GM19240 (cell line): ENCODE measurements around the gene RNF212.

Source experiments
- DNase-seq: peaks from one replicate; pipeline ENCODE4 v3.0.0; 2011; ENCODE audit warnings: low spot score; ENCODE audit not compliant: insufficient read length

The RNF212 gene

DNA sequence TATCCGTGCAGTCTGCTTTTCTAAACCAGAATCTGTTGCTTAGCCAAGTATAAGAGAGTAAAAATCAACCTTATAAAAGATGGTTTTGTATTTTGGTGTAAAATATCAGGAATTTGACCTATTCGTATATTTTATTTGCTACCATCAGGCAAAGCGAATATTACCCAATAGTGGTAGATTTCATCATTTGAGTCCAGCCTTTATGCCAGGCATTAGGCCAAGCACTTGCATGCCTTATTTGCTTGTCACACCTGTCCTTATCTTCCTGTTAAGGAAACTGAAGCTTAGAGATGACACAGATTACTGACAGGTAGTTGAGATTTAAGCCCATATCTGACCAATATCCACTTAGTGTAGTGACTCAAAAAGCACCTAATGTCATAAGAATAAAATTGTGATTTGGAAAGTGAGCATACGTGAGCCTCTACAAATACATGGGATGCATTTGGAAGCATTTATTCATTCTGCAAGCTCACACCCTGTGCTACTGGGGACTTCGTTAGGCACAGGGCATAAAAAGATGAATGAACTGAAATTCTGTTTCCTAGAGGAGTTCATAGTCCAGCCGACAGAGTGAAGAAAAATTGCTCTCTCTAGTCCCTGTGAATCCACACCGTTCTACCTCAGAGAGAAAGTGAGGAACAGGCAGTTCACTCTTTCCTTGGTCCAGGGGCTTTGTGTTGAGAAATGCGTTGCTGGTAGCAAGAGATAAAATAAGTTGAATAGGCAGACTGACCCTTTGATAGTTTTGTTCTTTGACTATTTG lies 2.3 kb upstream of the RNF212 start:
- DNase-seq = no peak

DNA sequence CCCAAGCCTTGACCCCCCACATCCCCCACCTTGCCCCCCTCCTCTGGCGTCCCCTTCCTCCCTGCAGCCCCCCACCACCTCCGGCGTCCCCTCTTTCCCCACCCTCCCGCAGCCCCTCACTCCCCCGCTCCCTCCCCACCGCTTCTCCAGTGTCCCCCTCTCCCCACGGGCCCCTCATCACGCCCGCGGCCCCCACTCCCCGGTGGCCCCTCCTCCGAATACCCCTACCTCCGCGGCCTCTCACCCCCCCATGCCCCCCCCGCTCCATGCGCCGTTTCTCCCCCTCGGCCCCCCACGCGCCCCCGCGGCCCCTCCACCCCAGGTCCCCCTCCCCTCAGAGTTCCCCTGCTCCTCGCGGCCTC lies 562 bp downstream of the RNF212 start:
- DNase-seq = no peak

DNA sequence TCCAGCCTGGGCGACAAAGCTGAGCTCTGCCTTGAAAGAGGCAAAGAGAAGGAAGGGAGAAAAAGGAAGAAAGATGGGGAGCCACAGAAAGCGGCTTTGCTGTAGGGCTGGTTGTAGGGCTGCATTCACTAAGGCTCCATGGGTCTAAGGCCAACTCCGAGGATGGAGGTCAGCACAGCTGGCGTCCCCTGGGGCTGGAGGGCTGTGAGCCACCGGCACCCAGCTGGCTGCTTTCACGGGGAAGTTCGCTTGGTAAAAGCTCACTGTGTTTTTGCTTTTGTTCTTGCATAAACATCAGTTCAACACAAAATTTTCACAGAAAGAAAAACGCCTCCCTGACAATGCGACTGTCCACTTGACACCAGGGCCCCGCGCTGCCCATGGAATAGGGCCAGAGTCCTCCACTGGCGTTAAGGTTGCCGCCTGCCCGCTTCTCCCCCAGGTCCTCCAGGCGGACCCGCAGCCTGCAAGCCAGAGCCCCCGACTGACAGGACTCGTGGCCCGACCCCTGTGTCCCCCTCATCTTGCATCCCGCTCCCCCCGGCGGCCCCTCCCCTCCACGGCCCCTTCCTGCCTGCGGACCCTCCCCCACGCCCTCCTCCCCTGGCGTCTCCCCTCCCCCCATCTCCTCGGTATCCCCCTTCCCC lies 1.1 kb downstream of the RNF212 start:
- no peak for DNase-seq

DNA sequence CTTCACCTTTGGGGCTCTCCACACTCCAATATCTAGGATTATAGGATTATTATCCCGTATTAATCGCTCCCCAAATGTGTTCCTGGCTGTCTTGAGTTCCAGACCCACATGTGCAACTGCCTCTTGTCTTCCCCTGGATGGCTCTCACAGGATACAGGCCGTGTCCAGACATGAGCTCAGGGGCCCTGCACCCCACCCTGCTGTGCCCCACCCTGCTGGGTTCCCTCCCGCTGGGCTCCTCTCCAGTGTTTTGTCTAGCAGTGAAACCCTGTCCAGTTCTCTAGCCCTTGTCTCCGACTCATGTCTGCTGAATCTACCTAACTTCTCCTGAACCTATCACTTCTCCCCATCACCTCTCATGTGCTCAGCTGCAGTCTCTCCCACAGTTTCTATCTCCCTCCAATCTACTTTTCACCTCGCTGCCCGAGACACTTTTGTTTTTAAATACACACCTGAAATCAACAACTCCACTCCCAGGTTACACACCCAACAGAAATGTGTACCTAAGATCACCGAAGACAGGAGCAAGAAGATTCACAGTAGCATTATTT lies 2.0 kb downstream of the RNF212 start:
- no peak for DNase-seq

DNA sequence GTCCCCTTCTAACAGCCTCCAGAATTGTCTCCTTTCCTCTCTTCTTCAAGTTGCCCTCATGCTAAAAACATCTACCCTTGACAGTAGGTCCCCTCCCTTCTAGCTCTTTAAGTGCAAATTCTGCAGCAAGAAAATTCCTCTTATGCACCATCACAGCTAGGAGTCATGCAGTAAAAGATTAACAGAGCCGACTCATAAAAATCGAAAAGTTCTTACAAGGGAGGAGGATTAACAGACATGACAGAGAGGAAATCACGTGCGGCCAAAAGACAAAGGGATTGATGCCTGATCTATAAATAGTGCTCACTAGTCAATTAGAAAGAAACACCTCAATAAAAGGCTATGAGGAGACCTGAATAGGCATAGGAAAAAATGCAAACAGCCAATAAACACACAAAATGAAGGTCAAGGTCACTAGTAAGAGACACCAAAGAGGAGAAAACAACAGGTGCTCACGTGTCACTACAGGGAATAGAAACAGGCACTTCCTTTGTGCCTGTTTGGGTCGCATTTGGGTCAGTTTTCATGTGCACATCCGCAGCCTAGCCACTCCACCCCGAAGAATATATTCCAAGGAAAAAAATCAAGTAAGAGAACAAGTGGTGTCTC lies 3.4 kb downstream of the RNF212 start:
- no peak for DNase-seq

DNA sequence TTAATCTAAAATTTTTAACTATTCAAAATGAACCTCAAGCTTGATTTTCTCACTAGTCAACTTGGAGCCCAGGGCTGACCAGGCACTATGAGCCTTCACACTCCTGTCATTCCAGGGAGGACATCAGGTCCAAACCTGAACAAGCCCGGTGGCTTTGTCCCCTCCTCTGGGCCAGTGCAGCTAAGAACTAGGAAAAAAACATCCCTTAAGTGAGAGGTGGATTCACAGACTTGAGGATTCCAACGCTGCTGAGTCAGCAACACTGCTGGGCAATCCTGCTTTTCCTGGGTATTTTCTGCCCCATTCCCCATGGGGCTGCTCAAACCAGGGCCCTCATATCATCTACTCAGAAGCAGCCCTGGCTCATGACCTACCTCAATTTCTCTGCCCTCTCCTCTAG lies 4.0 kb downstream of the RNF212 start:
- no peak for DNase-seq

DNA sequence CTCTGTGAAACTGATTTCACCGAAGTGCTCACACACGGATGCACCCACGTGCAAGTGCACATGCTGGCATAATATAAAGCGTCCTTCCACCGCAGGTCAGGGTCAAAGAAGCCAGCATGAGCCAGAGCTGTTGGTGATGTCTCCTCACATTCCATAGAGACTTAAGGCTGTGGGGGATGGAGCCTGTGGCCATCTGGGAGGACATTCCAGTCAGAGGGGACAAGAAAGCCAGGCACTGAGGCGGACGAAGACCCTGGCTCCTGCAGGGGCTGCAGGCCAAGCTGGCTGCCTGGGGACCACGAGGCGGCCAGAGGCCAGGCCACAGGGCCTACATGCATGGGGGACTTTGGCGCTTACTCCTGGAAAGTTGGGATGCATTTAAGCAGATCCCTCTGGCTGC lies 7.7 kb downstream of the RNF212 start:
- DNase-seq = no peak

DNA sequence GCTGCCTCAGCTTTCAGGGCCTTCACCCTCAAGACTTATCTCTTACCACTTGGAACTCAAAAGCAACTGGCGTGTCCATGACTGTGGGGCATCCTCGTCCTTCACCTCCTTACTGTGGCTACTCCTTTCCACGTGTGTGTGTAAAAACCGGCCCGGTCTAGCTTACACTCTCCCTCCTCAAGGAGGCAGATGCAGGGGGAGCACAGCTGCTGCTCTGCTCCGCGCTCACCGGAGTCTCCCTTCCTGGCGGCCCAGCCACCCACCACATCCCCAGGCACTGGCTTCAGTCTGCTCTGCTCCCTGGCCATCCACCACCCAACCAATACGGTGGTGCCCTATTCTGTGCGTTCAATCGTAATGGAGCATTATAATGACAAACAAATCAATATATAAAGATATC lies 8.3 kb downstream of the RNF212 start:
- DNase-seq = no peak

DNA sequence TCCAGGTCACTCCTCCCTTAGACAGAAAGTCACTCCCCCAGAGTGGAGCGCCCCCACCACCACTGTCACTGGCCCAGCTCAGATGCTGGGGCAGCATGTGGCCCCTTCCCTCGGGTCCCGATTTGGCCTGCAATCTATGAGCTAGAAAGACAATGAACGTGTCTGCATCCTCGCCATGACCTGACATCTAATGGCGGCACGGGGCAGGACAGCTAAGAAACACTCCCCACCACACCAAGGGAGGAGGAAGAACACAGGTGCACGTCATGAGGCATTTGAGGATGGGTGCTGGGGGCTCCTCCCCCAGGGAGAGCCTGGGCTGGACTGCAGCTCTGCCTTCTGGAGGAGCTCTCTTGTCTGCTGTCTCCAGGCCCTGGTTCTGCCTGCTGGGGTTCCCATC lies 8.7 kb downstream of the RNF212 start:
- no peak for DNase-seq

DNA sequence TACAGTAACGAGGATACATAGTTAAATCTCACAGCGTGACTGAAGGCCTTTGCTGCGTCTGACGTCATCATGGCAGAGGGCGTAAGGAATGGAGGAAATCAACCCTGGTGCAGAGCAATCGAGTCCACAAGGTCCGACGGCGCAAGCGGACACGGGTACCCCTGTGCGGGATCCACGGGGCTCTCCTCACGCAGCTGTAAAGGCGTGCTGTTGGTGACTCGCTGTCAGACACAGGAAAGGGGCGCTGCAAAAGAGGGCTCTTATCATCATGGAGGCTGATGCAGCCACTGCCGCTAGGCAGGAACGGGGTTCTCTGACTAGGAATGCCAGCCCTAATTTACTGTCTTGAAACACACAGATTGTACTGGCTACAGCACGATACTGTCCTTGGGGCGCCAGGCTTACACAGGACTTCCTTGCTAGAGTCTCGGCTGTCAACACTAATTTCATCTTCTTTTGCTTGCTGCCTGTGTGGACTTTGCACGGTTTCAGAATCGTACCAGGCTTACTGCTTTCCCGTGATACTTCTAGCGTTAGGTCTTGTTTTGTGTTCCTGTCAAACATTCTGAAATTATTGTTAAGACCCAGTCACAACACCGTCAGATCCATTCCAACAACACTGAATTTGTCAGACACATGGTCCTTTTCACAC lies 13.6 kb downstream of the RNF212 start:
- DNase-seq = no peak

DNA sequence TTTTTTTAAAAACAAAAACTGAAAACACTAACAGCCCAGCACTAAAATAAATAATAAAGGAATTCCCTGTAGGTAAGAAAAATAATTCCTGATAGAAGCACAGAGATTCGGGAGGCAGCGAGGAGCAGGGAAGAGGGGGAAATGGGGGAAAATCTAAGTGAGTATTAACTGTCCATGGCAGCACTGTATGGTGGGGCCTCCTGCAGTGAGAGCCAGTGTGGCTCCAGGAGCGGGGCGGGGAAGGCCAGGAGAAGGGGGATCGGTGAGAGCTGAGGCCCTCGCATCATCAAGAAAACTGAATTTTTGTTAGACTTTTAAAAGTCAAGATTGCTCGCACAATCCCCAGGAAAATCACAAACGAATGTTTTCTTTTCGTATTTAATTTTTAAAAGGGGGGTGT lies 14.1 kb downstream of the RNF212 start:
- DNase-seq = no peak

DNA sequence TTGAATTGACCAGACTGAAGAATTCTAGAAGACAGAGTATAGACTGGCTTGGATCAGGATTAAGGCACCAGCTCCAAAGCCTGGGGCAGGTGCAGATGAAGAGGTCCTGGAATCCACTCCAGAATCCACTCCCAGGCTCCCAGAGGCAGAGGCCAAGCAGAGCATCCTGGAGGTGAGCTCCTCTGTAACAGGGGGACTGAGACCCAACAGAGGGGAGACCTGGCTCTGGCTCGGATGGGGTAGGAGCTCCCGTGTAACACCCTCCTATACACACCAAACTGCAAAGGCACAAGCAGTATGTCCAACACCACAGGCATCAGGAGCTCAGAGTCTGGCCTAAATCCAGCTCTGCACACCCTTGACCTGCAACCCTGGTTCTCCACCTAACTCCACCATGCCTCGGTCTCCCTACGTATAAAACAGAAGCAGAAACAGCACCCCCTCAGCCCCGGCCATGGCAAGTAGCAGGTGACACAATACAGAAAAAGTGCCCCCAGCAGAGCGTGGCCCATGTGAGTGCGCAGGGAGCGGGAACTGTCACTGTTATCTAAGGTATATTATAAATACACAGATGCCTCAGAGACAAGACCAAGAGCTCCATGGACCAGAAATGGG lies 14.9 kb downstream of the RNF212 start:
- DNase-seq = no peak

DNA sequence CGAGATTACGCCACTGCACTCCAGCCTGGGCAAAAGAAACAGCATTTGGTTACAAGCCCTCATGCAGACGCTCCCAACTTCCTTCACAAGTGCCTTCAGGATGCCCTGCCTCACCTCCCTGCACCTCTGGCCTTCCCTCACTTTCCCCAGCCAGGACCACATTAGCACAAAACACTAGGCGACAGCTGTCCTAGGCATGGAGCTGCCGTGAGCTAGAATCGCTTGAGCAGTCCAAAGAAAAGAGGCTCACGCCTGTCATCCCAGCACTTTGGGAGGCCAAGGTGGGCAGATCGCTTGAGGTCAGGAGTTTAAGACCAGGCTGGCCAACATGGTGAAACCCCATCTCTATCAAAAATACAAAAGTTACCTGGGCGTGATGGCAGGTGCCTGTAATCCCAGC lies 15.8 kb downstream of the RNF212 start:
- DNase-seq = no peak

DNA sequence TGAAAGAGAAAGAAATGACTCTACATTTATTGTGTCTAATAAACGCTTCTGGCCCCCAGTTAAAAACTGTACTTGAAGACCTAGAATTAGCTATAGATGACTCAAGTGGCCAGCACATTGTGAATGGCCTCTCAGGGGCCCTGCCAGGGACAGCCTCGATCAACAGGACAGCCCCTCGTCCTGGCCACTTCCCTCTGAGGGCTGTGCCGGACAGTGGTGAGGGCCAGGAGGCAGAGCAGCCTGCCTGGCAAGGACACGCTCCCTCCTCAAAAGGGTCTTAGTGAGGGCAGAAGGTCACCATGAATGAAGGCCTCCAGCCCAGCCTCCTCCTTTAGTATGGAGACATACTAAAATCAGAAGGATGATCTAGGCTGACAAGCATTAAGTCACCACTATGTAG lies 16.5 kb downstream of the RNF212 start:
- DNase-seq = no peak

DNA sequence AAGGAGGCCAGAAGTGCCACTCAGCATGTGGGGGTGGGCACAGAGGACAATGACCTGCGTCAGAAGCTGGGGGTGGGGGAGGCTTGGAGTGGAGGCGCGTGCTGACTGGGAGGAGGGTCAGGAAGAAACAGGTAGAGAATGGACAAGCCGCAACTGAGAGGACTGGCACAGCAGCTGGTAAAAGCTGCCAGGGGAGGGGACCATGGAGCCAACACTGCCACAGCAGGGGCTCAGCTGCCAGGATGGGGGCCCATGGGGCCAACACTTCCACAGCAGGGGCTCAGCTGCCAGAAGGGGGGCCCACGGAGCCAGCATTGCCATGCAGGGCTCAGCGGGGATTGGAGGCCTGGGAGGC lies 19.1 kb downstream of the RNF212 start:
- no peak for DNase-seq

DNA sequence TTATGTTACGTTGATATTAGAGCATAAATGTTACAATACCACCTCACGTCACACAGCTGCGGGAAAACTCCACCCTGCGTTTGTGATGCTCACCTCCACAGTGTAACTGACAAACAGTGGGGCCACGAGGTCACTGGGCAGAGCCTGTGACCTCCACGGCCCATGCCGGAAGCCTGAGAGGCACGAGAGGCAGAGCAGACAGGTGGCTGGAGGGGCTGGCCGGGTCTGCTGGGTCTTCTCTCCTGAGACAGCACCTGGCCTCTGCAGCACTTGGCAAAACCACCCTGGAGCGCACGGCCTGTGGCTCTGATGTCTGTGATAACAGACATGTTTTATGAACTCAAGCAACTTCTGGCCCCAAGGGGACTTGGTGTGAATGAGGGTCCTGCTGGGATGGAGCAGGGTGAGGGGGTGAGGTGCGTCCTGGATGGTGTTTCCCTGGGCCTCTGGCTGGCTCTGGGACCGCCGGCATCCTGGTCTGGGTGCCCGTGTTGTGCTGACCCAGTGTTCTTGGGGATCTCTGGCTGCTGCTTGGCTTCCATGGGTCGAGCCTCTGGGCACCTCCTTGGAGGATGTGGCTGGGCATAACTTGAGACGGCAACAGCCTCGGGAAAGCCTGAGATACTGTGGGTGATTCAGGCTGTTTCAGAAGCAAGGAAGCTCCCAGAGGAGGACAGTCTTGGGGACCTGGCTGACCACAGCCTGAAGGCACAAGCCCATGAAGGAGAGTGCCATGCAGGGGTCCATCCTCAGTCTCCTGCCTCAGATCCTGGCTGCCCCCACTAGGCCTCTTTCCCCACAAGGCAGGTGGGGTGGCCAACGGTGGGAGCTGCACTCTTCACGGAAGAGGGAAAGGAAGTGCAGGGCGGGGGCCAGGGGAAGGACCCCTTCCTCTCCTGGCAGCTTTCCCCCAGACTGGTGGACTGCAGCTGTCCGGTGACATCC lies 19.7 kb downstream of the RNF212 start:
- no peak for DNase-seq

DNA sequence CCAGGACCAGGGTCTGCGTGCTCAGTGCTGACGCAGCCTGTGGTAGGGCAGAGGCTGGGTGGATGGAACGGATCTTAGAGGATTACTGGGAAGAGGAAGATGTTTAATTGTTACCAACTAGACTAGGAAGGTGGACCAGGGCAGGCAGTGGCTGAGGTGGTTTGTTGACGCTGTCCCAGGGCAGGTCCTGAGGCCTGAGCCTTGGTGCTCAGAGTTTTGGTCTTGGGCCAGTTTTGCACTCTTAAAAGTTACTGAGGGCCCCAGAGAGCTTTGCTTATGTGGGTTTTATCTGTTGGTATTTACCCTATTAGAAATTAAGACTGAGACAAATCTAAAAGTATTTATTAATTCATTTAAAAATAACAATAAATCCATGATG lies 20.4 kb downstream of the RNF212 start:
- DNase-seq = no peak

DNA sequence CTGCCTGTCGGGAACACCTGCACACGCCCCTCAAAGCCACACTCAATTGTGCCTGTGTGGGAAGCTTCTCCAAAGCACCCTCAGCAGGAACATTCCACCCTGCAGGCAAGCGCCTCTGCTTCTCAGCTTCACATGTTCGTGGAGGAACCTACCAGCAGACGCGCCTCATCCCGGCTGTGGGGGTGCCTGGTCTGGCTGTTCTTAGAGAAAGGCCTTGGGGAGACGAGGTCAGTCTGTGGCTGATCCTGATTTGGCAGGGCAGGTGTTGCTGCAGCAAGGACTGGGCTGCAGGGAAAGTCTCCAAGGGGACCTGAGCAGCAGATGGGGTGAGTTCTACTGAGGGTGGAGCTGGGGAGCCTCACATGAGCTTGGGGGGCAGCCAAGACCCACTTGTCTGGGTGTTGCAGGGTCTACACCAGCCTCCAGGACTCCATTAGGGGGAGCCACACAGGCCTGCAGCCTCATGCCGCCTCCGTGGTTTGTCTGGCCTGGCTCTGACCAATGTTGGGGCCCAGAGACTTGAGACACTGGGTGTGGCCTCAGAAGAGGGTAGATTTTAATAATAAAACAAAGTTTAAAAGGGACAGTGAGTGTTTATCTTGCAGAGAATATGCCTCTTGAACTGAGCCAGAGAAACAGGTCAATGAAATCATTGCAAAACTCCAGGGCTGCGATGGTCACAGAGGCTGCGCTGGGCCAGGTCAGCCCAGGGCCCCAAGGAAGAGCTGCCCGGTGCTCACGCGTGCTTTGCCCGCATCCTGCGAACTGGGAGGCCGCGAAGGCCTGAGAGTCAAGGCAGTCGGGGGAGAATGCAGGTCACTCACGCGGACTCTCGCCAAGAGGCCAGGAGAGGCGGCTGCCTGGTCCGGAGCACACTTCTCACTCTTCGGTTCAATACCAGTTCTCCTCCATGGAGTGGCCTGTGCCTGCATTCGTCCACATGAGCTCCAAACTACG lies 21.1 kb downstream of the RNF212 start:
- no peak for DNase-seq

DNA sequence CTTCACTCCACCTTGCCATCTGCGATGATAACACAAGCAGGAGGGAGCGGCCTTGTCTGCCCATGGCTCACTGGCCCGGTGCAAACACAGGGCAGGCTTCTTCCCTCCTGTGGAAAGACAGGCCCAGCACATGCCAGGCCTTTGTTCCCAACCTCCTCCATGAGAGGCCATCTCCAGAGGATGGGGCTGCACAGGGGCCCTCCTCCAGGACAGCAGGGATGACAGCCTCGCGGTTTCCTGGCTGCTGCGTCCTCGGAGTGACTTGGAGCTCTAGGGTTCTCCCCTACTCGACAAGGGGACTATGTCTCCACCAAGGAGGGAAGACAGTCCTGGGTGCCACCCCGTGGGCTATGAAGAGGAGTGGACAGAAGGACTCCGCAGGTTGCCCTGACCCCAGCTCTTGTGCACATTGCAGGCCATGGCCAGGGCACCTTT lies 21.8 kb downstream of the RNF212 start:
- DNase-seq = no peak
